IPS-11a (cell line): ENCODE data around the gene FUS.

ENCODE experiments used
- H3K4me3 ChIP-seq: one replicate; pipeline ENCODE4 v1.5.1; 2013; ENCODE audit warnings: low read depth, low read length, control low read depth

FUS gene

DNA sequence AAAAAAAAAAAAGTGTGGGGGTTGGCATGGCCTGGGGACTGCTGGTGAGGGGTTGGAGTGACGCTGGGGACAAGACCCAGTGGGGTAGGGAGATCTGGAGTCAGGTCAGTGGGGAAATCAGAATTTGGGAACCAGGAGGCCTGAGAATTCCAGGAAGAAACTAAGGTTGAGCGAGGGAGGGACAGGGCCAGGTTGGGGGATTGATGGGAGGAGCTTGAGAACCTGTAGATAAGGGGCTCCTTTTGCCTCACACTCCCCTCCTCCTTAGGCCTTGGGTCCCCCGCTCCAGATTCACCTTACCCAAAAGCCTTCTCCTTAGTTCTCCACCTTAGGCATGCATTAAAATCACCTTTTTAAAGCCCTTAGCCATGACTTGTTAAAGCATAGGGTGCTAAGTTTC is 45.3 kb downstream of the FUS start:
- H3K4me3 ChIP-seq: no peak overlapping the region

DNA sequence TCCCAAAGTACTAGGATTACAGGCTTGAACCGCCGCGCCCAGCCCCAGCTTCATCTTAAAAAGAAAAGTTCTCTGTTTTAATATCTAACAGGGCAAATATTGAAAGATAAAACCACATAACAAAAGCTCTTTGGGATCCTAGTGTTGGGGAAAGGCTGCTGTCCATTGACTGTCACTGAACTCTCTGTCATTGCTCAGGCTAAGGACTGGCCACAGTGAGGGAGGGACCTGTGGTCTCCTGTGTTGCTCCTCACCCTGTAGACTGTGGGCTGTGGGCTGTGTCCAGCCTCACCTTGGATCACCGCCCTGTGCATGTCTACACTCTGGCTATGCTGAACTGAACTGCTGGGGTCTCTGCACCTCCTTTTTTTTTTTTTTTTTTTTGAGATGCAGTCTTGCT is 48.3 kb downstream of the FUS start:
- no peak overlapping the region for H3K4me3 ChIP-seq

DNA sequence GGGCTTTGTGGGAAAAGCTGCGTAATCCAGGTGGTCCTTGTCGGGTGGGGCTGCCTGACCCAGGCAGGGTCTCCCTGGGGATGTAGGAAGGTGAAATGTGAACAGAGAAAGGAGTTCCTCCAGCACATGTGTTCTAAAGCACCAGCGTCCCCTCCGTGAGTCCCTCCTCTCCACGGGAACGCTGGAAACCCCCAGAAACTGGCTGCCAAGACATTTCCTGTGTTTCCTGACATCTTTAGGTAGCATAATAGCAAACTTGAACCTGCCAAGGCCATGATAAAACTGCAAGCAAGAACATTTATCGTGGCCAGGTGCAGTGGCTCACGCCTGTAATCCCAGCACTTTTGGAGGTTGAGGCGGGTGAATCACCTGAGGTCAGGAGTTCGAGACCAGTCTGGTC is 49.6 kb downstream of the FUS start:
- H3K4me3 ChIP-seq: no peak overlapping the region

DNA sequence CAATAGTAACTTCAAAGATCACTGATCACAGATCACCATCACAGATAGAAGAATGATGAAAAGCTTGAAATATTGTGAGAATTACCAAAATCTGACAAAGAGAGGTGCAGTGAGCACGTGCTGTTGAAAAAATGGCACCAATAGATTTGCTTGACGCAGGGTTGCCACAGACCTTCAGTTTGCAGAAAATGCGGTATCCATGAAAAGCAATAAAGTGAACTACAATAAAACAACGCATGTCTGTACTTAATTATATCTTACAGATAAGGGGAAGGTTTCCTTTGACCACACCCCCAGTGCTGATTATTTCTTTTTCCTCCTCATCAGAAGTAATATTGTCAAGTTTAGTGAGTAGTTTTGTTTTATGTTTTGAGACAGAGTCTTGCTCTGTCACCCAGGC is 58.1 kb downstream of the FUS start:
- no peak overlapping the region for H3K4me3 ChIP-seq
